Subcutaneous adipose tissue (tissue), 4 donors: ENCODE results near the gene FTO. TPM values are rescaled to one million over a fixed set of nuclear protein-coding genes. Genes with fewer than 3 reads are reported as not detected.

Source experiments
- total RNA-seq, 4 donors: library from RNA; depleted of rRNA; stranded (reverse); fragments of >200 nt; gene quantifications; one replicate each; pipeline ENCODE4 v1.1.0, GENCODE V29; 2016
- TF ChIP-seq, protein P1 (sequence below): fragments of 450-650 bp; IDR thresholded peaks from one replicate; pipeline ENCODE4 v1.5.1; 2016; ENCODE audit warnings: low read depth, mild to moderate bottlenecking, control low read depth, antibody characterized with exemption, moderate library complexity

FTO gene
- total RNA-seq, 4 donors from 2014 or later, result 74.3 to 102 (median 90.9) TPM

DNA sequence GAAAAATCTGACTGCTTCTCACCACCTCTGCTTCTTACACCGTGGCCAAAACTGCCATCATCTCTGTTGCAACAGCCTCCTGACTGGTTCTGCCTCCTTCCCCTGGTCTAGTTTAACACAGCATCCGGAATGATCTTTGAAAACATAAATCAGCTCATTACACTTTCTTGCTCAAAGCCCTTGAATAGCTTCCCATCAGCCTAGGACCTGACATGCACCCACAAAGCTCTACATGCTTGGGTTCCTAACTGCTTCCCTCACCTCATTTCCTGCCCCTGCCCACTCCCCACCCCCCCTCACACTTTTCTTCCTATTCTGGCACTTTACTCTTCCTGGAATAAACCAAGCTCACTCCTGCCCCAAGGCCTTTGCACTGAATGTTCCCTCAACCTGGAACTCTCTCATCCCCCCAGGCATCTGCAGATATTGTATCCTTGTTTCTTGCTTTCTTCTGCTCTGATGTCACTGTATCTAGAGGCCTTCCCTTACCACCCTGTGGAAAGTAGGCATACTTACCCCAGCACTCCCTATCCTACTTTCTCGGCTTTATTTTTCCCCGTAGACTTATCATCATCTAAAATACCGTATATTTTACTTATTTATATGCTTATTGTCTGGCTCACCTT is 112.4 kb downstream of the FTO start:
- TF ChIP-seq, protein P1, sequence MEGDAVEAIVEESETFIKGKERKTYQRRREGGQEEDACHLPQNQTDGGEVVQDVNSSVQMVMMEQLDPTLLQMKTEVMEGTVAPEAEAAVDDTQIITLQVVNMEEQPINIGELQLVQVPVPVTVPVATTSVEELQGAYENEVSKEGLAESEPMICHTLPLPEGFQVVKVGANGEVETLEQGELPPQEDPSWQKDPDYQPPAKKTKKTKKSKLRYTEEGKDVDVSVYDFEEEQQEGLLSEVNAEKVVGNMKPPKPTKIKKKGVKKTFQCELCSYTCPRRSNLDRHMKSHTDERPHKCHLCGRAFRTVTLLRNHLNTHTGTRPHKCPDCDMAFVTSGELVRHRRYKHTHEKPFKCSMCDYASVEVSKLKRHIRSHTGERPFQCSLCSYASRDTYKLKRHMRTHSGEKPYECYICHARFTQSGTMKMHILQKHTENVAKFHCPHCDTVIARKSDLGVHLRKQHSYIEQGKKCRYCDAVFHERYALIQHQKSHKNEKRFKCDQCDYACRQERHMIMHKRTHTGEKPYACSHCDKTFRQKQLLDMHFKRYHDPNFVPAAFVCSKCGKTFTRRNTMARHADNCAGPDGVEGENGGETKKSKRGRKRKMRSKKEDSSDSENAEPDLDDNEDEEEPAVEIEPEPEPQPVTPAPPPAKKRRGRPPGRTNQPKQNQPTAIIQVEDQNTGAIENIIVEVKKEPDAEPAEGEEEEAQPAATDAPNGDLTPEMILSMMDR, result no peak

DNA sequence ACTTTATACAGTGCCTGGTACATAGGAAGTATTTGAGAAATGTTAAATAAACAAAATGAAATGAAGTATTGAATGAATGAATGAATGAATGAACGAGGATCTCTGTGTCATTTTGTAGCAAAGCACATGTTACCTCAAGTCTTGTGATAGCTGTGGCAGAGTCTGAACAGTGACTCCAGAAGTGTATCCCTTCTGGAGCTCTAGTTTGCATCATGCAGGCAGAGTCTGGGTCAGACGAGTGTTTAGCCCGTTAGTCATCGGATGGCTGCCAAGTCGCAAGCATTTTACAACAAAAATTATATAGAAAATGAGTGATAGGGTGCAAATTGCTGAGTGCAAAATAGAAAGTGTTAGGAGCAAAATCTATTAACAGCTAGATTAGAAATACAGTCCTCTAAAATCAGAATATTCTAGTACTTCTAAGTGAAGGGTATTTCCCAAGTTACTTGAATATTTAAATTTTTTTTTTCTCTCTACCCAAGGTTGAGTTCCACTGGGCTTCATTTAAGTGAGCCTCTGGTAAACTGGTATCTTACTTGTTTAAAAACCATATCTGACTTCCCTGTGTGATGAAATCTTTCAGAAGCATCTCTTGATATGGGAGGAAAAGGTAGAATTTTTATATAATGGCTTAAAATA is 113.3 kb downstream of the FTO start:
- TF ChIP-seq, protein P1, result no peak

DNA sequence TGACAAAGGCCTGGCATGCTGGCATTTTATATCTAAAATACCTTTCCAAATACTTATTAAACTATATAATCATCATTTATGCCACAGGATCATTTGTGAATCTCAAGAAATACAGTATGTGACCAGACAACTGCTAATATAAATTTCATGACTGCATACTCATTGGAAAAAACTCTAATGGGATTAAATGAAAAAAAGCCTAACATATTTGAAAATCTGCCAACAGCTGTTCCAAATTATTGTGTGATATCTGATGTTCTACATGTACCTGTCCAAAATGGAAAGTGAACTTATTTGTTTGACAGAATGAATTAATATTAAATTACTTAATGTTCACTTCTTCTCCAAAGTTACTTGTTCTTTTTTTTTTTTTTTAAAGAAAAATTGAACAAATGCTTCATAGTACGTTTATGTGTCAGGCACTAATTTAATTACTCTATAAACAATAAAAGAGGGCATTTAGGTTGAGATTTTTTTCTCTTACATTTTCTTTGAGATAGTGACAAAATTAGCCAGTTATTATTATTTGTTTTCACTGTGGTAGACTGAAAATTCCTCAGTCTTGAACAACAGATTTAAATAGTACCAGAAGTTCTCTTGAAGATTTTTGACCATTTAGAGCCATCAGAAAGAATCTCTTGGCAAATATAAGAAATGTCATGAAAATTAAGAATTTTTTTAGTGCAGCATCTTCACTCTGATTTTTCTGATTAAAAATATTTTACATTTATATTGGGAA is 114.0 kb downstream of the FTO start:
- TF ChIP-seq, protein P1, result no peak

DNA sequence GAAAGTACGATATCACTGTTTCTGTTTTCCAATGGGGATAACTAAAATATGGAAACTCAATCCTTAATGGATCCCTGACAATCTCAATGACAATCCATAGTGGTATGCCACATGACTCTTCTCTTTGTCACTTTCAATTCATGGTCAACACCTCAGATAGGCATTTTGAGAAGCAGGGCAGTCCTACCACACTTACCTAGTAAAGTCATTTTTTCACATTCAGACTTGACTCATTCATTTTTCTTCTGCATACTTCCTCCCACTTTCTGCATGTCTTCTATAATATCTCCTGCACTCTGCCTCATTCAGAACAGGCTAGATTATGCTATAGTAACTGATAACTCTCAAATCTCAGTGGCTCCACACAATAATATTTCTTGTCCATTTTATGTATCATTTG is 117.5 kb downstream of the FTO start:
- TF ChIP-seq, protein P1, result no peak

DNA sequence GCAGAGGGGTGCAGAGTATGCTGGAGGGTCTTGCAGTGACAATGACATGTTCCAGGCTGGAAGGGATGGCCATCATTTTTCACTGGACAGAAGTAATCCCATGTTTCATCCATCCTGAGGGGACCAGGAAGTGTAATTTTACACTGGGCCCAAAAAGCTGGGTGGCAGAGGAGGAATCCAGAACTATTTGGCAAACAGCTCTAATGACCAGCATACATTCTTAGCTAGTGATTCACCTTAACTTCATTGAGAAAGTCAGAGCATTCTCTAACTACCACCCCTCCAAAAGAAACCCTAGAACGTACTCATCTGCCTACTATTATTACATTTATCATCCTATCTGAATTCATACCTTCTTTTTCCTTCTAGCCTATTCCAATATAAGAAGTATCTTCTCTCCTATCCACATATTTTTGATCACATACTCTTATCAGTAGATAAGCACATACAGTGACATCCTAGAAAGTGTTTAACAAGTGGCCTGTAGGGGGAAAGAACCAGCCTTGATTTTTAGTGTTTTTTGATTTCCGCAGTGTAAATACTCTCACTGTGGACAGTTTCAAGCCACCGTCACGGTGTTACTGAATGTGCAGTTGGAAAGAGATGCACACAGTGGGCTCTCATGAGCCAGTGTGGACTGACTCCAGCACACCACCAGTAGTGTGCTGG is 118.1 kb downstream of the FTO start:
- TF ChIP-seq, protein P1, result no peak

DNA sequence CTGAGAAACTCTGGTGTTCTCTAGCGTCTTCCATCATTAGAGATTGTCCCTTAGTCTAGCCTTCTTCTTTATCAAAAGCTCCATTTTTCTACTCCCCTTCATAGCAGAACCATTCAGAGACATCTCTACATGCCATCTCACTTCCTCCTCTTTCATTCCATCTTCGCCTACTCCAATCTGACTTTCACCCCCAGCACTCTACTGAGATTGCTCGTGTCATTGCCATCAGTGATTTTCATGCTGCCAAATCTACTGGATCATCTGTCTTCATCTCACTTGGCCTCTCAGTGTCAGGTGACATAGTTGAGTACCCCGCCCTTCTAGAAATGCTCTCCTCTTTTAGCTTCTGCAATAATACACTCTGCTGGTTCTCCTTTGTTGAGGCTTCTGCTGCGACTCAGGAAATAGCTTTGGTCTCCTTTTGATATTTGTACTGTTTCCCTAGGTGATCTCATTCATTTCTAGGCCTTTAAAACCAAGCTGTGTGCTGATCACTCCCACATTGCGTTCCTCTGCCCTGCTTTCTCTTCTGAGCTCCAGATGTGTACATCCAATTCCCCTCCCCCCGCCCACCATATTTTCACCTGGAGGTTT is 119.1 kb downstream of the FTO start:
- TF ChIP-seq, protein P1, result no peak

DNA sequence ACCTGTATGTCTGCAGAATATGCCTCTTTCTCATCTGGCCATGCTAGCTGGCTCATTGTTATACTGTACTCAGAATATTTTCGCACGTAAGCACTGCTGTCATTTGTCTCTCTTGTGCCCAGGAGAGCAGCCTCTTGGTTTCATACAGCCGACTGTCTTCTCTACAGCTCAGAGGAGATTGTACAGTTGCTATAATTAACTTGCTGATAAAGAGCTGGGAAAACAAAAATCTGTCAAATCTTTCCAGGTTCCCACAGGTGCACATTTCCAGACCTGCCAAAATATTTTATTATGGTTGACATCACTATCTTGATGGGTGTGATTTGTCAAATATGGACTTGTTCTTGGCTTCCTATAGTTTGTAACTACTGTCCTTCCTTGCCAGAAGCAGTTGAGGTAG is 122.7 kb downstream of the FTO start:
- TF ChIP-seq, protein P1, result no peak
